HepG2 (cell line): ENCODE measurements around the gene NOC2L. TPM values are rescaled to one million over a fixed set of nuclear protein-coding genes. Genes with fewer than 3 reads are reported as not detected.

Source experiments
- CEBPG ChIP-seq: IDR thresholded peaks from 2 replicates; pipeline ENCODE4 v1.6.1; 2016
- ELF1 ChIP-seq: sonication (generic); formaldehyde crosslinking; IDR thresholded peaks from 2 replicates; pipeline ENCODE4 v1.4.0; 2020; ENCODE audit warnings: missing genetic modification reagents
- FOXK1 ChIP-seq: sonication (generic); formaldehyde crosslinking; IDR thresholded peaks from 2 replicates; pipeline ENCODE4 v1.4.0; 2020; ENCODE audit warnings: low read depth, missing genetic modification reagents, borderline replicate concordance
- HNRNPL ChIP-seq: fragments of 200-400 bp; formaldehyde crosslinking; IDR thresholded peaks from 2 replicates; pipeline ENCODE4 v1.6.1; 2017; ENCODE audit warnings: mild to moderate bottlenecking, low read depth, low read length
- KAT2B ChIP-seq: fragments of 150-350 bp; IDR thresholded peaks from 2 replicates; pipeline ENCODE4 v1.6.1; 2014; ENCODE audit warnings: low read depth, low read length, borderline replicate concordance
- KDM1A ChIP-seq: IDR thresholded peaks from 2 replicates; pipeline ENCODE4 v1.6.1; 2016; ENCODE audit warnings: missing compliant biosample characterization
- KDM4B ChIP-seq: sonication (generic); formaldehyde crosslinking; IDR thresholded peaks from 2 replicates; pipeline ENCODE4 v1.4.0; 2020; ENCODE audit warnings: missing genetic modification reagents
- MTA1 ChIP-seq: sonication (generic); formaldehyde crosslinking; IDR thresholded peaks from 2 replicates; pipeline ENCODE4 v1.4.0; 2020; ENCODE audit warnings: missing genetic modification reagents, mild to moderate bottlenecking, borderline replicate concordance
- MTF1 ChIP-seq: sonication (generic); formaldehyde crosslinking; IDR thresholded peaks from 2 replicates; pipeline ENCODE4 v1.5.0; 2020; ENCODE audit warnings: missing genetic modification reagents
- PATZ1 ChIP-seq: sonication (generic); formaldehyde crosslinking; IDR thresholded peaks from 2 replicates; pipeline ENCODE4 v1.4.0; 2020; ENCODE audit warnings: missing genetic modification reagents
- POLR2AphosphoS5 ChIP-seq: IDR thresholded peaks from 2 replicates; pipeline ENCODE4 v1.6.1; 2012; ENCODE audit warnings: low read depth, low read length
- RAD21 ChIP-seq: fragments of 450-650 bp; formaldehyde crosslinking; IDR thresholded peaks from 2 replicates; pipeline ENCODE4 v1.5.0; 2020; ENCODE audit warnings: mild to moderate bottlenecking
- RFX3 ChIP-seq: IDR thresholded peaks from 2 replicates; pipeline ENCODE4 v1.6.1; 2016; ENCODE audit warnings: missing biosample characterization, missing genetic modification reagents
- SAFB2 ChIP-seq: sonication (generic); formaldehyde crosslinking; IDR thresholded peaks from 2 replicates; pipeline ENCODE4 v1.5.1; 2020; ENCODE audit warnings: missing genetic modification reagents, low read depth, mild to moderate bottlenecking, borderline replicate concordance
- SIN3A ChIP-seq: IDR thresholded peaks from 2 replicates; pipeline ENCODE4 v1.6.1; 2011; ENCODE audit warnings: low read depth, mild to moderate bottlenecking, control low read depth, low read length, borderline replicate concordance
- SMAD3 ChIP-seq: sonication (generic); formaldehyde crosslinking; IDR thresholded peaks from 2 replicates; pipeline ENCODE4 v1.4.0; 2020; ENCODE audit warnings: missing genetic modification reagents
- SNAPC2 ChIP-seq: sonication (generic); formaldehyde crosslinking; IDR thresholded peaks from 2 replicates; pipeline ENCODE4 v1.8.1; 2022; ENCODE audit warnings: mild to moderate bottlenecking, missing genetic modification reagents
- SPEN ChIP-seq: sonication (generic); formaldehyde crosslinking; IDR thresholded peaks from 2 replicates; pipeline ENCODE4 v1.5.1; 2020; ENCODE audit warnings: low read depth, mild to moderate bottlenecking, missing genetic modification reagents
- TERF1 ChIP-seq: sonication (generic); formaldehyde crosslinking; IDR thresholded peaks from 2 replicates; pipeline ENCODE4 v1.8.0; 2022; ENCODE audit warnings: mild to moderate bottlenecking, missing genetic modification reagents, moderate library complexity
- ZC3H4 ChIP-seq: sonication (generic); formaldehyde crosslinking; IDR thresholded peaks from 2 replicates; pipeline ENCODE4 v1.4.0; 2020; ENCODE audit warnings: missing genetic modification reagents, borderline replicate concordance
- ZFY ChIP-seq: sonication (generic); formaldehyde crosslinking; IDR thresholded peaks from 2 replicates; pipeline ENCODE4 v1.4.0; 2020; ENCODE audit warnings: missing genetic modification reagents
- ZNF124 ChIP-seq: sonication (generic); formaldehyde crosslinking; IDR thresholded peaks from 2 replicates; pipeline ENCODE4 v1.4.0; 2020; ENCODE audit warnings: missing genetic modification reagents
- ZNF253 ChIP-seq: sonication (generic); formaldehyde crosslinking; IDR thresholded peaks from 2 replicates; pipeline ENCODE4 v1.8.0; 2022; ENCODE audit warnings: mild to moderate bottlenecking, missing genetic modification reagents, borderline replicate concordance
- ZNF44 ChIP-seq: sonication (generic); formaldehyde crosslinking; IDR thresholded peaks from 2 replicates; pipeline ENCODE4 v1.5.1; 2020; ENCODE audit warnings: mild to moderate bottlenecking, missing genetic modification reagents
- ZNF562 ChIP-seq: sonication (generic); formaldehyde crosslinking; IDR thresholded peaks from 2 replicates; pipeline ENCODE4 v1.8.0; 2022; ENCODE audit warnings: missing genetic modification reagents, borderline replicate concordance
- ZNF567 ChIP-seq: sonication (generic); formaldehyde crosslinking; IDR thresholded peaks from 2 replicates; pipeline ENCODE4 v1.8.1; 2023; ENCODE audit warnings: mild to moderate bottlenecking, missing genetic modification reagents, borderline replicate concordance
- ZNF672 ChIP-seq: sonication (generic); formaldehyde crosslinking; IDR thresholded peaks from 2 replicates; pipeline ENCODE4 v1.8.1; 2022; ENCODE audit warnings: missing genetic modification reagents
- polyA plus RNA-seq, 8 experiments: library from polyadenylated mRNA; depleted of rRNA in 3 of 8; stranded (reverse) in 7 of 8; unstranded in 1 of 8; fragments of >200 nt; fragmentation: Illumina TruSeq in 4 of 8; extraction: Trizol in 4 of 8; gene quantifications; 2 replicates each; pipeline versions ENCODE4 v1.2.1 to v1.2.3, GENCODE V29; 2011 to 2016; ENCODE audit warnings: low read depth in 4 of 8, missing spikeins in 1 of 8, mixed read lengths in 1 of 8; ENCODE audit not compliant: insufficient read depth in 1 of 8
- total RNA-seq, 5 experiments: library from RNA; depleted of rRNA; stranded (reverse); fragments of >200 nt; fragmentation: Illumina TruSeq; extraction: Trizol; gene quantifications; 2 replicates each; pipeline ENCODE4 v1.2.3, GENCODE V29; 2016; ENCODE audit warnings: low read depth in 1 of 5
- TF ChIP-seq, protein P1 (sequence below): sonication (generic); formaldehyde crosslinking; IDR thresholded peaks from 2 replicates; pipeline ENCODE4 v1.5.0; 2020; ENCODE audit warnings: missing genetic modification reagents, mild to moderate bottlenecking, borderline replicate concordance

NOC2L gene
- total and polyA plus RNA-seq, 2 of the 13 experiments (the other 11 are each of a cell fraction or from before 2014, with no cell fraction given) = 32.0 to 103 TPM

GRCh38 chr1:928825-929661 lies 30.0 kb downstream of the NOC2L start (continued):
- TF ChIP-seq, protein P1, sequence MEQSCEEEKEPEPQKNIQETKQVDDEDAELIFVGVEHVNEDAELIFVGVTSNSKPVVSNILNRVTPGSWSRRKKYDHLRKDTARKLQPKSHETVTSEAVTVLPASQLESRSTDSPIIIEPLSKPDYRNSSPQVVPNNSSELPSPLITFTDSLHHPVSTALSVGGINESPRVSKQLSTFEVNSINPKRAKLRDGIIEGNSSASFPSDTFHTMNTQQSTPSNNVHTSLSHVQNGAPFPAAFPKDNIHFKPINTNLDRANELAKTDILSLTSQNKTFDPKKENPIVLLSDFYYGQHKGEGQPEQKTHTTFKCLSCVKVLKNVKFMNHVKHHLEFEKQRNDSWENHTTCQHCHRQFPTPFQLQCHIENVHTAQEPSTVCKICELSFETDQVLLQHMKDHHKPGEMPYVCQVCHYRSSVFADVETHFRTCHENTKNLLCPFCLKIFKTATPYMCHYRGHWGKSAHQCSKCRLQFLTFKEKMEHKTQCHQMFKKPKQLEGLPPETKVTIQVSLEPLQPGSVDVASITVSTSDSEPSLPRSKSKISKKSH (CRISPR knock-in tag) = no peak
- TF ChIP-seq SPEN (CRISPR knock-in tag) (no peak), SIN3A (no peak), KAT2B (no peak), MTA1 (CRISPR knock-in tag) (no peak), KDM4B (no peak), ZNF567 (CRISPR knock-in tag) (no peak), SNAPC2 (CRISPR knock-in tag) (no peak), RFX3 (no peak), ZNF44 (CRISPR knock-in tag) (no peak), POLR2AphosphoS5 (no peak), ZC3H4 (CRISPR knock-in tag) (no peak), HNRNPL (0 out of 2 replicates have a peak, but pooled peaks have one; percentile 42), KDM1A (CRISPR knock-in tag) (no peak), ZNF124 (CRISPR knock-in tag) (no peak), ZNF253 (CRISPR knock-in tag) (no peak), MTF1 (CRISPR knock-in tag) (no peak), FOXK1 (CRISPR knock-in tag) (no peak), RAD21 (CRISPR knock-in tag) (no peak), PATZ1 (CRISPR knock-in tag) (peak; percentile 27; the same call in 1 of the 2 replicates), SAFB2 (no peak), ZNF672 (no peak), ZNF562 (no peak), ZFY (CRISPR knock-in tag) (no peak), CEBPG (no peak), SMAD3 (CRISPR knock-in tag) (no peak), ELF1 (peak; percentile 59), TERF1 (CRISPR knock-in tag) (no peak)
